Right ventricle myocardium superior (tissue), 1 donor: ENCODE results near the gene DENND5B. TPM values are rescaled to one million over a fixed set of nuclear protein-coding genes. Genes with fewer than 3 reads are reported as not detected.
A peak's percentile ranks its signal among the peaks of the same experiment; 100 is the strongest.
"Not testable (repeated sequence)": the region's sequence is repeated elsewhere in the genome, so short reads cannot be mapped to it uniquely, and the experiment has no call there.

ENCODE experiments used
- ATAC-seq: fragments of 200-7000 bp; cut with Tn5 transposase; one replicate; pipeline ENCODE4 v1.9.1; 2020; ENCODE audit warnings: mild to moderate bottlenecking; ENCODE audit not compliant: poor library complexity
- DNase-seq: peaks from one replicate; pipeline ENCODE4 v3.0.0-alpha.2; 2020
- intact Hi-C: fragments of 100-400 bp; cut with DNase I; formaldehyde crosslinking; loops from one replicate; pipeline ENCODE4 v1.11.2; 2022
- total RNA-seq: library from RNA; stranded (reverse); fragmentation: NEBNext Ultra II Directional; extraction: Animal tissue kit (Norgen Biotek cat#: 25700); gene quantifications from one replicate; pipeline ENCODE4 v1.2.1, GENCODE V29; 2021
- donor health status: DM: no; HTN: yes; CAD: no; lungs with severe emphysema.

The DENND5B gene
- total RNA-seq, 1 donor from 2014 or later, result 36.7 TPM

DNA sequence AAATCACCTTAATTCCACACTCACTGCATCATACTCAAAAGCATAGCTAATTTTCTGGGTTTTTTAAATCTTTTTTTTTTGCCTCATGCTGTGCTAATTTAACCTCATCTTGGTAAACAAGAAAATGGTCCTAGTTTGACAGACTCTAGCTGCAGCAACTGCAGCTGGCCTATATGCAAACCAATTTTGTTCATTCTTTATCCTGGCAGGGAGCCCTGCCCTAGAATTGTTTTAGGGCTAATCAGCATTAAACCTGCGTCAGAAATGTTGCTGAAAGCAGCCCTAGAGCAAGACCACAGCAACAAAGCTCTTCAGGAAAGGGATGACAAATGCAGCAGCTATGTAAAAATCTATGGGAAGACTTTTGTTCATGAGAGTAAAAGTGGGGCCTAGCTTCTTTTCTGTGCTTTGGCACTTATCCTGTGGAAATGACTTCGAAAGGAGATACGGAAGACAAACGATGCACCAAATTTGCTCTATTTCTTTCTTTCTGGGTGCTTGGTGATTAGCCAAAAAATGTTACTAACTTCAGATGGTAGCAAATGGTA lies 72.2 kb downstream of the DENND5B start:
- ATAC-seq (no peak), DNase-seq (no peak)
- intact Hi-C loops, result no loop called here

- ATAC-seq (no peak), DNase-seq (no peak)
- intact Hi-C loops, result no loop called here
Observed at GRCh38 chr12:31517994-31518393, 72.9 kb downstream of the DENND5B start.

DNA sequence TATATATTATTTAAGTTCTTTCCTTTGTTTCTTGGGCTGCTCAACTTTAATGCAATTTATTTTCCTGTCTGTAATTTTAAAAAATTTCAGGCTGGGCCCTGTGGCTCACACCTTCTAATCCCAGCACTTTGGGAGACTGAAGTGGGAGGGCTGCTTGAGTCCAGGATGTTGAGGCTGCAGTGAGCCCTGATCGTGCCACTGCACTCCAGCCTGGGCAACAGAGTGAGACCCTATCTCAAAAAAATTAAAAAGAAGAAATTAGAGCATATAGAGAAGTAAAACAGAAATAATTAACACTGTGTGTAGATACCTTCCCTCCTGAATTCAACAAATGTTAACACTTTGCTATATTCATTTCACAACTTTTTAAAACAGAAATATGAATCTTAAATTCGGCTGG lies 74.2 kb downstream of the DENND5B start:
- intact Hi-C loops, result no loop called here
- DNase-seq, result no peak
- ATAC-seq, result no peak

GRCh38 chr12:31514912-31515311 lies 76.0 kb downstream of the DENND5B start:
- DNase-seq (no peak), ATAC-seq (no peak)
- intact Hi-C loops, result no loop called here

GRCh38 chr12:31510034-31510433 lies 80.9 kb downstream of the DENND5B start:
- no peak for DNase-seq
- intact Hi-C loops, result no loop called here
- ATAC-seq, result no peak

- intact Hi-C loops, result no loop called here
- no peak for DNase-seq
- no peak for ATAC-seq
Observed at GRCh38 chr12:31508436-31509150, 82.3 kb downstream of the DENND5B start.

- DNase-seq, result no peak
- ATAC-seq, result no peak
- intact Hi-C loops, result no loop called here
Observed at GRCh38 chr12:31507966-31508365, 83.0 kb downstream of the DENND5B start.

- intact Hi-C loops, result no loop called here
- DNase-seq, result no peak
- ATAC-seq, result no peak
Observed at GRCh38 chr12:31506515-31507306, 84.2 kb downstream of the DENND5B start.

DNA sequence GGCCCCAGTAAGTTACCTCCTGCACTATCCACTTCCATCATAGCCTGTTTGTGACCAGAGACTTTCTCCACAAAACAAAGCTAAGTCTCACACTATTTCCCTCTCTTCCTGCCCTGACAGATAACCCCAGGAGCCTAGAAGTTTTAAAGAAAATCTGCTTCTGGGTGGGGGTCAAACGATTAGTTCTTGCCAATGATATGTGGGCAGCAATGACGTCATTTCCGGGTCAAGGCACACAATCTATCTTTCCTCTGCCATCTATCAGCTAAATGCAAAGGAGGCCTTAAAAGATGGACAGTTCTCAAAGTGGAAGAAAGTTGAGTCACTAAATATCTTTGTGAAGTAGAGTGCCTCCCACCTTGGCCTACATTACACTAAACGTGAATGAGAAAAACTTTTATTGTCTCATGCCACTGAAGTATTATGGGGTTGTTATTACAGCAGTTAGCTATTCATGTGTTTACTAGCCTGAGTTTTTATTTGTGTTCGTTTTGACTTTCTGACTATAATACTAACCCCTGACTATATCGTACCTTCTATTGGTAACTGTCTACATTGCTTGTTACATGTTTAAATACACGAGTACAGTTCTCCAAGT lies 86.2 kb downstream of the DENND5B start:
- DNase-seq, result no peak
- no peak for ATAC-seq
- intact Hi-C loops, result no loop called here

DNA sequence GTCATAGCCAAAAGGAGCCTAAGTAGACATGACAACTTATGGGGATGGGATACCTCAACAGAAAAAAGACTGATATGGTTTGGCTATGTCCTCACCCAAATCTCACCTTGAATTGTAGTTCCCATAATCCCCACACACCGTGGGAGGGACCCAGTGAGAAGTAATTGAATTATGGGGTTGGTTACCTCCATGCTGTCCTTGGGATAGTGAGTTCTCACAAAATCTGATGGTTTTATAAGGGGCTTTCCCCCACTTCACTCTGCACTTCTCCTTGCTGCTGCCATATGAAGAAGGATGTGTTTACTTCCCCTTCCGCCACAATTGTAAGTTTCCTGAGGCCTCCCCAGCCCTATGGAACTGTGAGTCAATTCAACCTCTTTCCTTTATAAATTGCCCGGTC lies 89.9 kb downstream of the DENND5B start:
- intact Hi-C loops, ATAC-seq, DNase-seq: not testable (repeated sequence)

DNA sequence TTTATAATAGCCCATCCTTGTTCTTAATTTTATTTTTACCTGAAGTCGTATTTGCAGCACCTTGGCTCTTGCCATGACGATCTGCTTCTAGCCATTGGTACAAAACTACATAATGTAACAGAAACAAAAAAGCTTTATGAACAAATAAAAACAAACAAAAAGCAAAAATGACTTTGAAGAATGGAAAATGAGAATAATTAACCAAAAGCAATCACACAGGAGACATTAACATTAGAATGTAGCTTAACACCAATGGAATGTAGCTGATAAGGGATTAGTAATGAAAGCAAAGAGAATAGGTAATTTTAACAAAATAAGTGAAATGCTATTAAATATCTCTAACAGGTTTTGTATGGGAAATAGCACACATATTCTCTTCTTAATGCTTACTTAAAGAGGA lies 91.4 kb downstream of the DENND5B start:
- no peak for DNase-seq
- intact Hi-C loops, result no loop called here
- ATAC-seq, result no peak

DNA sequence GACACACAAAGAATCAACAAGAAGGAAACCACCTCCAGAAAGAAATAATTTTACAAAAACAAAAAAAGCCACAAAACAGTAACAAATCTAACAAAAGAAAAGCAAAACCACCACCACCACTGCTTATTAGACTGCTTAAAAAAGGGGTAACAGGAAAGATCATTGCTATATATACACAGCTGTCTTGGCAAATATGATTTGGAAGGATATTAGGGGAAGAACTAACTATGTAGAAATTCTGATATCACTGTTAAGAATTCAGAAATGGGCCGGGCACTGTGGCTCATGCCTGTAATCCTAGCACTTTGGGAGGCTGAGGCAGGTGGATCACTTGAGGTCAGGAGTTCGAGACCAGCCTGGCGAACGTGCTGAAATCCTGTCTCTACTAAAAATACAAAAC lies 92.5 kb downstream of the DENND5B start:
- intact Hi-C loops, result no loop called here
- ATAC-seq (no peak), DNase-seq (no peak)

DNA sequence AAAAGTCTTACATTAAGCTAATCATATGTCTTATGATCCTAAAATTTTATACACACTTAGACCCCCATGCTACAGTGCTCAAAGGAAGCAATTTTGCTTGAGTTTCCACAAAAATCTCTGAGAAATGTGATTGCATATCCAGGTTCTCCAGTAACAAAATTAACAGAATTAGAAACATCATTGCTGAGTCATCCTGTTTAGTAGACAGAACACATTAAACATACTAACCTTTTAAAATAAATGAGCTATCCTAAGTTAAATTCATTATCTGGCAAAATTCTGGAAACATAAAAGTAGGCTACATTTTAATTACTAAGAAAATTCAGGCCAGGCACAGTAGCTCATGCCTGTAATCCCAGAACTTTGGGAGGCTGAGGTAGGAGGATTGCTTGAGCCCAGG lies 94.7 kb downstream of the DENND5B start:
- DNase-seq (no peak), ATAC-seq (no peak)
- intact Hi-C loops, result no loop called here

DNA sequence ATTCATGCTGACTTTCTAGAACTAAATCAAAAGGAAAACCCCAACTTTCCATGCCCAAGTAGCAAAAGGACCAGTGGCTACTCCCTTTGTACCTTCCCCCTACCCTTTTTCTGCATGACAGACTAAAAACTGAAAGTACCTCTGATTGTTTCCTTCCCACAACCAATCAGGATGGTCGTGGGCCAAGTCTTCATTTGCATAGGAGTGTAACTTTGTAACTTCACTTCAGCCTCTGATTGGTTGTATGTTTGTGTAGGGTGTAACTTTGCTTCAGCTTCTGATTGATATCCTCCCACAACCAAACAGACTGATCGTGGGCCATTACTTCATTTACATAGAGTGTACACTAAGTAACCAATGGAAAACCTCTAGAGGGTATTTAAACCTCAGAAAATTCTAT lies 96.5 kb downstream of the DENND5B start:
- ATAC-seq, result no peak
- intact Hi-C loops, result no loop called here

GRCh38 chr12:31492599-31493196 lies 98.2 kb downstream of the DENND5B start:
- ATAC-seq (peak; percentile 64), DNase-seq (no peak)
- intact Hi-C loops, result no loop called here

More for the DNA sequence above, 96.5 kb downstream of the DENND5B start:
- no peak for DNase-seq

- no peak for DNase-seq
- no peak for ATAC-seq
- intact Hi-C loops, result no loop called here
Observed at GRCh38 chr12:31491841-31492598, 98.9 kb downstream of the DENND5B start.

DNA sequence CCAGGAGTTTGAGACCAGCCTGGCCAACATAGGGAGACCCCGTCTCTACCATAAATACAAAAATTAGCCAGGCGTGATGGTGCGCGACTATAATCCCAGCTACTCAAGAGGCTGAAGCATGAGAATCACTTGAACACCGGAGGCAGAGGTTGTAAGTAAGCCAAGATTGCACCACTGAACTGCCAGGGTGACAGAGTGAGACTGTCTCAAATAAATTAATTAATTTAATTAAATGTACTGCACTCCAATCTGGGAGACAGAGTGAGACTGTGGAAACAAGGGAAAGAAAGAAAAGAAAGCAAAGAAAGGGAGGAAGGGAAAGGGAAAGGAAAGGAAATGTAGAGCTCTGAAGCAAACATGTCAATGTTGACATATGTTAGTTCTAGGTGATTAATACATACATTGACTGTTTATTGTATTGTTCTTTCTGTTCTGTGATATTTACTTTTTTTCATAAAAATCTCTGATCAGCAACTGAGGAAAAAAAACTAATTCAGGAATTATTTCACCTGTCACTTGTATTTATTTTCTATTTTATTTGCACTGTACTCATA lies 99.6 kb downstream of the DENND5B start:
- ATAC-seq (peak; percentile 10), DNase-seq (no peak)
- intact Hi-C loops, result no loop called here

DNA sequence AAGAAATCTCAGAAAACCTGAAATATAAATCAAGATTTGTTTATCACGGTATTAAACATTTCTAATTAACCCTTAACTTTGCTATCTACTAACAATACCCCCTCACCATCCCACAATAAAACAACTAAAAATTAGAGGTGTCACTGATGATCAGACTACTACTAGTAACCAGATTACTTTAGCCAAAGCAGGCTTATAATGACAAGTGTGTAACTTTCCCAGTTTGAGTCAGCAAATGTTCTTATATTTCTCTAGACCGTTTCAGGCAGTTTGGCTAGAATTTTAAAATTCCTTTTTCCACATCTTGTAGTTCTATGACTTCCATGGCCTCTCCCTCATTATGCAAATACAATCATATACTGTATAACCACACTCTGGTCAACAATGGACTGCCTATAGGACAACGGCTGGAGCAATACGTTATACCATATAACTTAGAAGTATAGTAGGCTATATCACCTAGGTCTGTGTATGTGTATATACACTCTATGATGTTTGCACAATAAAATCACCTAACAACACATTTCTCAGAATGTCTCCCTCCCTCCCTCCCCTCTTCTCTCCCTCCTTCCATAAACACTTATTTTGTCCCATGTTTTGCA lies 102.1 kb downstream of the DENND5B start:
- intact Hi-C loops, result no loop called here
- no peak for DNase-seq
- no peak for ATAC-seq
